ENCODE data around the gene KERA.

The KERA gene, protein sequence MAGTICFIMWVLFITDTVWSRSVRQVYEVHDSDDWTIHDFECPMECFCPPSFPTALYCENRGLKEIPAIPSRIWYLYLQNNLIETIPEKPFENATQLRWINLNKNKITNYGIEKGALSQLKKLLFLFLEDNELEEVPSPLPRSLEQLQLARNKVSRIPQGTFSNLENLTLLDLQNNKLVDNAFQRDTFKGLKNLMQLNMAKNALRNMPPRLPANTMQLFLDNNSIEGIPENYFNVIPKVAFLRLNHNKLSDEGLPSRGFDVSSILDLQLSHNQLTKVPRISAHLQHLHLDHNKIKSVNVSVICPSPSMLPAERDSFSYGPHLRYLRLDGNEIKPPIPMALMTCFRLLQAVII

DNA sequence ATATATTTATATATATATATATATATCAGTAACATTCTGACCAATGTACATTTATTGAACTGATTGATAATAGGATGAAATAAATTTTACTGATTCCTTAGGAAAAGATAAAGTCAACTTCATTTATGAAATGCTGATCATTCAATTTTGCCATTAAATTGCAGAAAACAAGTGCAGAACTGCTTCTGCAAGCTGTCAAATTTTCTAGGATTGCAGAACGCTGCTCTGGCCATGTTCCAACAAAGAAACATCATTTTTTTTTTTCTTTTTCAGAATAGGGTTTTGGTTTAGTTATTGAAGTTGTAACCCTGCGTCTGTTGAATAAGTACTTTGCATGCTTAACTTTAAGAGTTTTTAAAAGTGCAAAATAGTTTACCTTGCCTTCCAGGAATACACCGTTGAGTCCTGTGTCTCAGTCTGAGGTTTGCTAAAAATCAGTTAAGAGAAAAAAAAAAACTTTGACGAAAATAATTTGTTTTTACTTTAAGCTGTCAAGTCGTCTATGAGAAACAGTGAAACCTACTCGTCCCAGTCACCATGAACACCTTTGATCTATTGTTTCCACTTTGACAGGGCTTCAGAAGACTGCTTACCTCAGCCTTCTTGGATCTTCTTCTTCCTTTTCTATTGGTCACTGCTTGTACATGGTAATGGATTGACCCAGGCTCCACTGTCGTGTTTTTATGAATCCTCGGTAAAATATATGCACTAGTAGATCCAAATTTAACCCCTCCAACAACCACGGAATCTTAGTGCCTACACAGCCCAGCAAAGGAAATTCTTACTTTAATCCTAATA lies at the start of gene KERA:
Gene KERA, minus strand, starts transcription at position 657 of the 798 bp plus-strand sequence. CDS start 1,743 bp downstream, outside the sequence.
- TF ChIP-seq, protein P1, sequence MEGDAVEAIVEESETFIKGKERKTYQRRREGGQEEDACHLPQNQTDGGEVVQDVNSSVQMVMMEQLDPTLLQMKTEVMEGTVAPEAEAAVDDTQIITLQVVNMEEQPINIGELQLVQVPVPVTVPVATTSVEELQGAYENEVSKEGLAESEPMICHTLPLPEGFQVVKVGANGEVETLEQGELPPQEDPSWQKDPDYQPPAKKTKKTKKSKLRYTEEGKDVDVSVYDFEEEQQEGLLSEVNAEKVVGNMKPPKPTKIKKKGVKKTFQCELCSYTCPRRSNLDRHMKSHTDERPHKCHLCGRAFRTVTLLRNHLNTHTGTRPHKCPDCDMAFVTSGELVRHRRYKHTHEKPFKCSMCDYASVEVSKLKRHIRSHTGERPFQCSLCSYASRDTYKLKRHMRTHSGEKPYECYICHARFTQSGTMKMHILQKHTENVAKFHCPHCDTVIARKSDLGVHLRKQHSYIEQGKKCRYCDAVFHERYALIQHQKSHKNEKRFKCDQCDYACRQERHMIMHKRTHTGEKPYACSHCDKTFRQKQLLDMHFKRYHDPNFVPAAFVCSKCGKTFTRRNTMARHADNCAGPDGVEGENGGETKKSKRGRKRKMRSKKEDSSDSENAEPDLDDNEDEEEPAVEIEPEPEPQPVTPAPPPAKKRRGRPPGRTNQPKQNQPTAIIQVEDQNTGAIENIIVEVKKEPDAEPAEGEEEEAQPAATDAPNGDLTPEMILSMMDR (IDR thresholded peaks at IDR 0.05; ENCODE audit: control insufficient read depth, insufficient read depth, low read depth, low read length, missing control alignments), result no peak
- no peak for DNase-seq (ENCODE audit: low read depth)
- H3K4me3 ChIP-seq (ENCODE audit: control insufficient read depth, low read depth, low read length), result no peak within 1 kb of the TSS

DNA sequence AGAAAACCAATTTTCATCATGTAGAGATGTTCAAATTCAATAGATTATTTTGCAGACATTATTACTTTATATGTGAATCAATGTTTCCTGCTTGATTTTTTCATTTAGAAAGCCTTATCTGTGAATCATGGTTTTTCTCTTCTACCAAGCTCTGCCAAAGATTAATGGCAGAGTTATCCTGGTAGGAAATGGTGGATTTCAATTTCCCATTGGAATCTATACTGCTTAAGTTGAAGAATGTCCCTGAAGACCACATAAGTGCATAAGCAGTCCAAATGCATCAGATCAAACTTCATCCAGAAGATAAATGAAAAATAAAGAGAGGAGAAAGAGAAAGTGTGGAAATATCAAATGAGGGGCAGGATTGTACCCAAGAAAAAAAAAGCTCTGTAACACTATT lies 48.5 kb upstream of the KERA start:
- no peak for DNase-seq (ENCODE audit: low read depth)
- TF ChIP-seq, protein P1 (IDR thresholded peaks at IDR 0.05; ENCODE audit: control insufficient read depth, insufficient read depth, low read depth, low read length, missing control alignments), result no peak
- no peak overlapping the region for H3K4me3 ChIP-seq (ENCODE audit: control insufficient read depth, low read depth, low read length)

DNA sequence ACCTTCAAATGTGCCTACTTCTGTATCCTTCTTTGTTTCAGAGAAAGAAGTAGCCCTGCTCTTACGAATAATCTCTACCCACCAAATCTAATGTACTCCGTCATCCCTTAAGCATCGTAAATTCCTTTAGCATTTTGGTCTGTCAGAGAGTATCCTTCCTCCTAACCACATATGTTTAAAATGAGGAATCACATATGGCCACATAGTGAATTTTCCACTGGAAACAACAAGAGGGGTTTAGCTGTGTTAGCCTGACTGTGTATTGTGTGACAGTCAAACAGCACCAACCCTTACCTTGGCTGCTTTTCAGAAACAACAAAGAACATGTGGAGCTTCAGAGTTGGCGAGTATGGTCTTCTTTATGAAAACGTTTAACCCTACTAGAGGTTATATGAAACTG lies 48.0 kb upstream of the KERA start:
- DNase-seq (ENCODE audit: low read depth), result no peak
- TF ChIP-seq, protein P1 (IDR thresholded peaks at IDR 0.05; ENCODE audit: control insufficient read depth, insufficient read depth, low read depth, low read length, missing control alignments), result no peak
- H3K4me3 ChIP-seq (ENCODE audit: control insufficient read depth, low read depth, low read length), result no peak overlapping the region; the same call in 1 of the 2 replicates

DNA sequence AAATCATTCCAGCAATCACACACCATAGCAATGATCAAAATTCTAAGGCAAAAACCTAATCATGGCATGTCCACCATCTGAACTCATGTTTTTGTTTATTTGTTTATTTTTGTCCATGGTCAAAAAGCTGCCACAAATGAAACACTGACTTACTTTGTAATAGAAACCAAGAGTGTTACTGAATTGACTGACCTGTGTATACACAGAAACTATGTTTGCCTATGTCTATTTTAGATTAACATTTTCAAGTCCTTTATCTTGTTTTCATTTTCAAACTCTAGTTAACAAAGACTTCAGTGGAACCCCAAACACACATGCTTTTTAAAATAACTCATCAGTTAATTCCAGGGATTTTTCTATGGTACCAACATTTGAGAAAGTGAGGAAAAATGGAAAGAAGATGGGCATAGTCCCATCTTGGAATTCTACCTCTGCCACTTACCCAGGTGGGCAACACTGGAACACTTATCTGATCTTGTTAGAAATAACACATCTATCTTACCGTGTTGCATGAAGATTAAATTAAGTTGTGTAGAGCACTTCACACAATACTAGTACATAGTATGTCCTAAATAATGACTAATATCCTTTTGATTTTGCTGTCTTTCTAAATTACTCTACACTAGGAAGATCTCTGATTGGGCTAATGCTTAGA lies 47.1 kb upstream of the KERA start:
- H3K4me3 ChIP-seq (ENCODE audit: control insufficient read depth, low read depth, low read length), result no peak overlapping the region
- TF ChIP-seq, protein P1 (IDR thresholded peaks at IDR 0.05; ENCODE audit: control insufficient read depth, insufficient read depth, low read depth, low read length, missing control alignments), result no peak
- no peak for DNase-seq (ENCODE audit: low read depth)

DNA sequence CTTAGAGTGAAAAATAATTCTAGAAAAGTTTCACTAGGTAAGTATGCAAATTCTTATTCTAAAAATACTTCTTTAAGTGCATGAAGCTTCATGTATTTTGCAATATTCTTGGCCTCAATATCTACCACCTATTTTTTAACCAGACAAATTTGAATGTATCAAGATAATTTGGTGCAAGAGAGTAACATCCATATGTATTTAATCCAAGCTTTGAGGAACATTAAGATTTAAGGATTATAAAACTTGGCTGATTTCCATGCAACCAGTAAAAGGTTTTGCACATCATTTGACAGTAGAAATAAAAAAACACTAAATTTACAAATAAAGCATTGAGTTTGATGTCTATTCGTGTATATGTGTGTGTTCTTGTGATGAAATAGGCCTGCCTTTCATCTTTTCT lies 45.8 kb upstream of the KERA start:
- H3K4me3 ChIP-seq (ENCODE audit: control insufficient read depth, low read depth, low read length), result no peak overlapping the region
- TF ChIP-seq, protein P1 (IDR thresholded peaks at IDR 0.05; ENCODE audit: control insufficient read depth, insufficient read depth, low read depth, low read length, missing control alignments), result no peak
- no peak for DNase-seq (ENCODE audit: low read depth)

DNA sequence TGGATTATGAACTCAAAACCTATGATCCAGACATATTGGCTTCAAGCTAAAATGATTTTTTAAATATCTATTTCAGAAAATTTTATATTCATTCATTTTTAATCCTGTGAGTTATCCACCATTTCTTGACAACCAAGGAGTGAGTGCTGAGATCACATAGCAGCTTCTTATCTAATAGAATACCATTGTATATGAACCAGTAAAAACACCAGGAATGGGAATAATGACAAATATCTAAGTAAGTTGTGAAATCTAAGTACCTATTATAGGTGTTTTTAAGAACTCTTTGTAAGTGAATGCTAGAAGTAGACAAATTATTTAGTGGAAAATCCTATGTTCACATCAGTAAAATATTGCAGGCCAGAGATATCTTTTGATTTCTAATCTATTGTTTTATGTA lies 45.3 kb upstream of the KERA start:
- no peak for DNase-seq (ENCODE audit: low read depth)
- no peak overlapping the region for H3K4me3 ChIP-seq (ENCODE audit: control insufficient read depth, low read depth, low read length)
- TF ChIP-seq, protein P1 (IDR thresholded peaks at IDR 0.05; ENCODE audit: control insufficient read depth, insufficient read depth, low read depth, low read length, missing control alignments), result no peak

All from AG09309 (cell line).